HEK293 (cell line): ENCODE data around the gene KRT36.

Source experiments
- CTCF ChIA-PET: fragments of 350-600 bp; formaldehyde crosslinking; extraction: SDS; loops from one replicate; lab custom pipeline; 2021; ENCODE audit warnings: antibody characterized with exemption; lab: Yijun Ruan, JAX
- POLR2A ChIA-PET: fragments of 300-600 bp; formaldehyde crosslinking; extraction: SDS; loops from one replicate; lab custom pipeline; 2020; ENCODE audit warnings: antibody characterized with exemption, inconsistent platforms; lab: Yijun Ruan, JAX
- H3K27ac ChIP-seq: fragments of 200-500 bp; sonication (Bioruptor generic); 2 replicates; pipeline ENCODE4 v1.5.1; 2014; ENCODE audit warnings: low read depth, low read length, control low read depth, inconsistent platforms; ENCODE audit errors: extremely low read depth
- H3K36me3 ChIP-seq, 2 experiments: fragments of 200-500 bp in 1 of 2; sonication (Bioruptor generic) in 1 of 2; 1 replicate in 1 of 2; 2 replicates in 1 of 2; pipeline ENCODE4 v1.5.1; 2014 to 2017; ENCODE audit warnings: inconsistent platforms in 2 of 2, low read length in 2 of 2; ENCODE audit not compliant: control insufficient read depth in 2 of 2, insufficient read depth in 1 of 2
- H3K4me1 ChIP-seq: fragments of 200-500 bp; sonication (Bioruptor generic); 2 replicates; pipeline ENCODE4 v1.5.1; 2014; ENCODE audit warnings: mild to moderate bottlenecking, low read length, inconsistent platforms; ENCODE audit not compliant: control insufficient read depth, insufficient read depth
- H3K4me3 ChIP-seq: 2 replicates; pipeline ENCODE4 v1.5.1; 2011; ENCODE audit warnings: low read depth, mild to moderate bottlenecking, control low read depth, low read length, moderate library complexity
- H3K9me3 ChIP-seq: fragments of 200-500 bp; sonication (Bioruptor generic); 2 replicates; pipeline ENCODE4 v1.5.1; 2014; ENCODE audit warnings: low read depth, low read length, inconsistent platforms; ENCODE audit not compliant: control insufficient read depth, insufficient read depth
- ATF2 ChIP-seq: fragments of 450-650 bp; formaldehyde crosslinking; IDR thresholded peaks from 2 replicates; pipeline ENCODE4 v1.5.1; 2016; ENCODE audit warnings: missing biosample characterization, missing genetic modification characterization, low read depth
- BCL6B ChIP-seq: fragments of 450-650 bp; formaldehyde crosslinking; IDR thresholded peaks from 2 replicates; pipeline ENCODE4 v1.5.1; 2017; ENCODE audit warnings: missing biosample characterization, missing genetic modification characterization
- KLF8 ChIP-seq: fragments of 450-650 bp; formaldehyde crosslinking; IDR thresholded peaks from 2 replicates; pipeline ENCODE4 v1.5.1; 2016; ENCODE audit warnings: missing biosample characterization, missing genetic modification characterization
- PRDM1 ChIP-seq: fragments of 450-650 bp; formaldehyde crosslinking; IDR thresholded peaks from 2 replicates; pipeline ENCODE4; 2016; ENCODE audit warnings: missing biosample characterization, missing genetic modification characterization
- PRDM4 ChIP-seq: fragments of 450-650 bp; formaldehyde crosslinking; IDR thresholded peaks from 2 replicates; pipeline ENCODE4 v1.5.1; 2017; ENCODE audit warnings: missing biosample characterization, missing genetic modification characterization
- WT1 ChIP-seq: fragments of 450-650 bp; formaldehyde crosslinking; IDR thresholded peaks from 2 replicates; pipeline ENCODE4 v1.5.1; 2016; ENCODE audit warnings: missing biosample characterization, missing genetic modification characterization
- ZBTB49 ChIP-seq: fragments of 450-650 bp; formaldehyde crosslinking; IDR thresholded peaks from 2 replicates; pipeline ENCODE4 v1.5.1; 2016; ENCODE audit warnings: missing biosample characterization, missing genetic modification characterization, low read depth
- ZBTB6 ChIP-seq: fragments of 450-650 bp; formaldehyde crosslinking; IDR thresholded peaks from 2 replicates; pipeline ENCODE4 v1.5.1; 2017; ENCODE audit warnings: missing biosample characterization, missing genetic modification characterization
- ZBTB7A ChIP-seq: fragments of 450-650 bp; formaldehyde crosslinking; IDR thresholded peaks from 2 replicates; pipeline ENCODE4 v1.5.1; 2016; ENCODE audit warnings: low read depth, missing biosample characterization, missing genetic modification characterization
- ZFP69B ChIP-seq: fragments of 450-650 bp; formaldehyde crosslinking; IDR thresholded peaks from 2 replicates; pipeline ENCODE4 v1.5.1; 2016; ENCODE audit warnings: missing biosample characterization, missing genetic modification characterization
- ZNF112 ChIP-seq: fragments of 450-650 bp; formaldehyde crosslinking; IDR thresholded peaks from 2 replicates; pipeline ENCODE4 v1.5.0; 2017; ENCODE audit warnings: missing biosample characterization, missing genetic modification characterization
- ZNF274 ChIP-seq, 2 experiments: fragments of 200-500 bp in 1 of 2; fragments of 450-650 bp in 1 of 2; sonication (Bioruptor generic) in 1 of 2; formaldehyde crosslinking in 1 of 2; IDR thresholded peaks; 2 replicates each; pipeline versions ENCODE4 v1.5.1 to v1.6.1; 2014 to 2016; ENCODE audit warnings: borderline replicate concordance in 1 of 2, inconsistent platforms in 1 of 2, low read length in 1 of 2, missing biosample characterization in 1 of 2, missing genetic modification characterization in 1 of 2
- ZNF426 ChIP-seq: fragments of 450-650 bp; formaldehyde crosslinking; IDR thresholded peaks from 2 replicates; pipeline ENCODE4 v1.5.1; 2017; ENCODE audit warnings: missing biosample characterization, missing genetic modification characterization, mild to moderate bottlenecking, inconsistent platforms, moderate library complexity
- ZNF518A ChIP-seq: fragments of 450-650 bp; formaldehyde crosslinking; conservative IDR thresholded peaks from 2 replicates; pipeline ENCODE4 v1.5.1; 2016; ENCODE audit warnings: low read depth, missing biosample characterization, missing genetic modification characterization
- ZNF560 ChIP-seq: fragments of 450-650 bp; formaldehyde crosslinking; IDR thresholded peaks from 2 replicates; pipeline ENCODE4 v1.5.1; 2017; ENCODE audit warnings: missing biosample characterization, missing genetic modification characterization, borderline replicate concordance
- ZNF664 ChIP-seq: fragments of 450-650 bp; formaldehyde crosslinking; IDR thresholded peaks from 2 replicates; pipeline ENCODE4 v1.5.1; 2016; ENCODE audit warnings: missing biosample characterization, missing genetic modification characterization
- ZNF843 ChIP-seq: fragments of 450-650 bp; formaldehyde crosslinking; IDR thresholded peaks from 2 replicates; pipeline ENCODE4 v1.5.1; 2016; ENCODE audit warnings: missing biosample characterization, missing genetic modification characterization
- ZSCAN4 ChIP-seq: fragments of 450-650 bp; formaldehyde crosslinking; IDR thresholded peaks from 2 replicates; pipeline ENCODE4 v1.5.1; 2017; ENCODE audit warnings: missing biosample characterization, missing genetic modification characterization

KRT36 gene

GRCh38 chr17:41446806-41447205 lies 42.9 kb downstream of the KRT36 start:
- POLR2A ChIA-PET = no interaction called here
- no peaks in the 10 kb centered on the region for H3K36me3 ChIP-seq
- H3K4me1 ChIP-seq = no peaks in the 10 kb centered on the region
- CTCF ChIA-PET = interaction anchor here (0.6 to 1.6 kb wide), 2 partner anchors 202 to 935 kb away, joined by 3 to 6 read pairs; no protein-coding TSS in a partner anchor
- TF ChIP-seq ZNF112 = no peak
- no peak for TF ChIP-seq ZBTB49 (tag by site-specific recombination)
- TF ChIP-seq BCL6B (tag by site-specific recombination) = no peak
- TF ChIP-seq KLF8 (tag by site-specific recombination) = no peak
- TF ChIP-seq ZFP69B (tag by site-specific recombination) = no peak
- TF ChIP-seq ZNF664 (tag by site-specific recombination) = no peak
- no peak for TF ChIP-seq ZNF274 (IDR thresholded peaks at IDR 0.05; ENCODE audit: low read length)
- TF ChIP-seq ZNF274 (tag by site-specific recombination; IDR thresholded peaks at IDR 0.05; ENCODE audit: borderline replicate concordance) = no peak
- TF ChIP-seq ZNF843 (tag by site-specific recombination) = no peak
- TF ChIP-seq ZSCAN4 (tag by site-specific recombination) = no peak
- TF ChIP-seq ZNF426 (tag by site-specific recombination) = no peak
- TF ChIP-seq ZBTB6 = no peak
- no peak for TF ChIP-seq PRDM4 (tag by site-specific recombination)
- H3K4me3 ChIP-seq = no peak overlapping the region
- no peaks in the 10 kb centered on the region for H3K9me3 ChIP-seq
- no peak overlapping the region for H3K27ac ChIP-seq

GRCh38 chr17:41444640-41445039 lies 45.1 kb downstream of the KRT36 start:
- no peaks in the 10 kb centered on the region for H3K9me3 ChIP-seq
- TF ChIP-seq ZNF112 (peak; percentile 92), ATF2 (tag by site-specific recombination) (no peak), ZNF518A (tag by site-specific recombination) (no peak), ZBTB7A (tag by site-specific recombination) (no peak), ZNF560 (tag by site-specific recombination) (no peak), WT1 (tag by site-specific recombination) (no peak), PRDM1 (tag by site-specific recombination) (no peak)
- ChIA-PET CTCF (interaction anchor here (0.8 kb wide), 1 partner anchor 11 kb away, joined by 3 read pairs; no protein-coding TSS in a partner anchor), POLR2A (interaction anchor here (0.5 kb wide), 1 partner anchor 1127 kb away, joined by 3 read pairs; no protein-coding TSS in a partner anchor)
- no peak overlapping the region for H3K4me3 ChIP-seq
- no peaks in the 10 kb centered on the region for H3K36me3 ChIP-seq
- H3K27ac ChIP-seq = no peak overlapping the region
- H3K4me1 ChIP-seq = no peaks in the 10 kb centered on the region
